Upper lobe of right lung (tissue), 1 donor: Measurements from ENCODE around the gene CBLC. TPM values are rescaled to one million over a fixed set of nuclear protein-coding genes. Genes with fewer than 3 reads are reported as not detected.

Experiments
- ATAC-seq: fragments of 200-7000 bp; cut with Tn5 transposase; one replicate; pipeline ENCODE4 v1.9.1; 2020; ENCODE audit warnings: mild to moderate bottlenecking, moderate library complexity
- DNase-seq: peaks from one replicate; pipeline ENCODE4 v3.0.0-alpha.2; 2020
- H3K27ac ChIP-seq: fragments of 200-600 bp; one replicate; pipeline ENCODE4 v1.8.0; 2022
- H3K27me3 ChIP-seq: fragments of 200-600 bp; one replicate; pipeline ENCODE4 v1.8.0; 2022; ENCODE audit warnings: mild to moderate bottlenecking
- H3K36me3 ChIP-seq: fragments of 200-600 bp; one replicate; pipeline ENCODE4 v1.8.0; 2022
- H3K4me1 ChIP-seq: fragments of 200-600 bp; one replicate; pipeline ENCODE4 v1.8.0; 2022
- H3K4me3 ChIP-seq: fragments of 200-600 bp; one replicate; pipeline ENCODE4 v1.8.0; 2022; ENCODE audit warnings: mild to moderate bottlenecking
- H3K9me3 ChIP-seq: fragments of 200-600 bp; one replicate; pipeline ENCODE4 v1.8.0; 2022
- intact Hi-C: fragments of 100-400 bp; cut with DNase I; formaldehyde crosslinking; loops from one replicate; pipeline ENCODE4 v1.11.0; 2022
- microRNA-seq: library from miRNA; unstranded; fragments of <30 nt; microRNA quantifications from one replicate; pipeline ENCODE4 v1.2.0, GENCODE V29; 2020; ENCODE audit warnings: borderline microRNAs expressed
- total RNA-seq: library from RNA; stranded (reverse); fragmentation: NEBNext Ultra II Directional; extraction: Animal tissue kit (Norgen Biotek cat#: 25700); gene quantifications from one replicate; pipeline ENCODE4 v1.2.1, GENCODE V29; 2021
- TF ChIP-seq, protein P1 (sequence below): fragments of 200-600 bp; IDR thresholded peaks from one replicate; pipeline ENCODE4 v1.8.0; 2022; ENCODE audit warnings: antibody characterized with exemption
- donor health status: DM: no; HTN: yes; CAD: no; lungs with severe emphysema.

Gene CBLC
- total RNA-seq, 1 donor from 2014 or later, result 3.2 TPM

DNA sequence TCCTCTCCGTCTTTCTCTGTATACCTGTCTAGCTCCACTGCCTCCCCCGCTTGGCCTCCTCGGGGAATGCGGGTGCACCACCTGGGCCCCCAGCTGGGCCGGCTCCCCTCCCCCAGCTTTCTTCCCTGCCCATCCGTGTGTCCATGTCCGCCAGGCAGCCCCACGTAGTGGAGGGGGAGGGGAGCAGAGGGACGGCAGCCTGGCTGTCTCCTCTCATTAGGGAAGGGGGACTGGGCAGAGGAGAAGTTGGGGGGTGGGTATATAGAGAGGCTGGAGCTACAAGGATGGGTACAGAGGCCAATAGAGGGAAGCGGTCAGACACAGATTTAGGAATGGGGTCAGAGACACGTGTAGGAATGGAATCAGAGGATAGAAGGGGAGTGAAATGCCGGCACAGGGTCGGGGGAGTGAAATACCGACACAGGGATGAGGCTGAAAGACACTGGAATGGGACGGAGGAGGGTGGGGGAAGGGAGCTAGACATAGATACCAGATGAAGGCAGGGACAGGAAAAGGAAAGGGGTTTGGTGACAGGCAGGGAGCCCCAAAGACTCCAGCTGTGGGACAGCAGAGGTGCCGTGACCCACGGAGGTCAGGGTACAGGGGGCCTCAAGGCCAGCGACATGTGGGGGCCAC lies 71.2 kb downstream of the CBLC start:
- DNase-seq, result no peak
- intact Hi-C loops, result no loop called here
- Histone ChIP-seq H3K9me3 (no peaks in the 10 kb centered on the region), H3K4me3 (peak overlapping the region; percentile 90), H3K36me3 (no peaks in the 10 kb centered on the region), H3K27me3 (no peaks in the 10 kb centered on the region), H3K4me1 (peaks cover 28% of the 10 kb centered on the region), H3K27ac (peak overlapping the region; percentile 95)
- no peak for ATAC-seq
- TF ChIP-seq, protein P1, sequence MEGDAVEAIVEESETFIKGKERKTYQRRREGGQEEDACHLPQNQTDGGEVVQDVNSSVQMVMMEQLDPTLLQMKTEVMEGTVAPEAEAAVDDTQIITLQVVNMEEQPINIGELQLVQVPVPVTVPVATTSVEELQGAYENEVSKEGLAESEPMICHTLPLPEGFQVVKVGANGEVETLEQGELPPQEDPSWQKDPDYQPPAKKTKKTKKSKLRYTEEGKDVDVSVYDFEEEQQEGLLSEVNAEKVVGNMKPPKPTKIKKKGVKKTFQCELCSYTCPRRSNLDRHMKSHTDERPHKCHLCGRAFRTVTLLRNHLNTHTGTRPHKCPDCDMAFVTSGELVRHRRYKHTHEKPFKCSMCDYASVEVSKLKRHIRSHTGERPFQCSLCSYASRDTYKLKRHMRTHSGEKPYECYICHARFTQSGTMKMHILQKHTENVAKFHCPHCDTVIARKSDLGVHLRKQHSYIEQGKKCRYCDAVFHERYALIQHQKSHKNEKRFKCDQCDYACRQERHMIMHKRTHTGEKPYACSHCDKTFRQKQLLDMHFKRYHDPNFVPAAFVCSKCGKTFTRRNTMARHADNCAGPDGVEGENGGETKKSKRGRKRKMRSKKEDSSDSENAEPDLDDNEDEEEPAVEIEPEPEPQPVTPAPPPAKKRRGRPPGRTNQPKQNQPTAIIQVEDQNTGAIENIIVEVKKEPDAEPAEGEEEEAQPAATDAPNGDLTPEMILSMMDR, result no peak

Small RNAs within 50 kb of the gene (microRNA-seq; reads per million reads assigned to microRNA genes)
- gene MIR8085, result not detected

Other genes with a start within 250 kb of the CBLC start
- 0.35 TPM for gene CEACAM20, start 248.2 kb upstream of the CBLC start, total RNA-seq
- gene IGSF23, start 164.3 kb upstream of the CBLC start, total RNA-seq, result not detected
- 40.8 TPM for gene PVR, start 134.0 kb upstream of the CBLC start, total RNA-seq
- gene CEACAM19, start 106.4 kb upstream of the CBLC start, total RNA-seq, result 7.6 TPM
- not detected for gene CEACAM16, start 78.7 kb upstream of the CBLC start, total RNA-seq
- gene BCL3, start 29.2 kb upstream of the CBLC start, total RNA-seq, result 87.4 TPM
- 280 TPM for gene BCAM, start 31.2 kb downstream of the CBLC start, total RNA-seq
- 108 TPM for gene NECTIN2, start 68.4 kb downstream of the CBLC start, total RNA-seq
- gene TOMM40, start 113.4 kb downstream of the CBLC start, total RNA-seq, result 52.4 TPM
- gene APOE, start 127.9 kb downstream of the CBLC start, total RNA-seq, result 565 TPM
- 558 TPM for gene APOC1, start 136.7 kb downstream of the CBLC start, total RNA-seq
- not detected for gene APOC4, start 164.3 kb downstream of the CBLC start, total RNA-seq
- gene APOC2, start 168.2 kb downstream of the CBLC start, total RNA-seq, result 33.9 TPM
- 103 TPM for gene CLPTM1, start 177.5 kb downstream of the CBLC start, total RNA-seq
- 17.5 TPM for gene RELB, start 223.6 kb downstream of the CBLC start, total RNA-seq